Endothelial cell of umbilical vein (primary cell): ENCODE data around the gene TTC33.

Source experiments
- CTCF ChIP-seq, 2 donors: IDR thresholded peaks; 1 replicate in 1 of 2; 2 replicates in 1 of 2; pipeline ENCODE4 v1.5.1; 2011; ENCODE audit warnings: low read length in 2 of 2, mild to moderate bottlenecking in 2 of 2, moderate library complexity in 2 of 2, control low read depth in 1 of 2, inconsistent platforms in 1 of 2, low read depth in 1 of 2; ENCODE audit not compliant: insufficient read depth in 1 of 2; ENCODE audit errors: extremely low read depth in 1 of 2
- EZH2 ChIP-seq: IDR thresholded peaks from 2 replicates; pipeline ENCODE4 v1.6.1; 2012; ENCODE audit warnings: borderline replicate concordance, low read depth, mild to moderate bottlenecking, moderate library complexity, low read length, inconsistent platforms; ENCODE audit not compliant: severe bottlenecking
- MAX ChIP-seq: IDR thresholded peaks from 2 replicates; pipeline ENCODE4 v1.6.1; 2011; ENCODE audit not compliant: insufficient read depth, insufficient read length
- POLR2A ChIP-seq: IDR thresholded peaks from 2 replicates; pipeline ENCODE4 v1.6.1; 2012; ENCODE audit warnings: low read depth, mild to moderate bottlenecking, control low read depth, low read length
- POLR2AphosphoS5 ChIP-seq: IDR thresholded peaks from 2 replicates; pipeline ENCODE4 v1.6.1; 2012; ENCODE audit warnings: low read depth, mild to moderate bottlenecking, control low read depth, low read length, moderate library complexity; ENCODE audit not compliant: insufficient read depth

DNA sequence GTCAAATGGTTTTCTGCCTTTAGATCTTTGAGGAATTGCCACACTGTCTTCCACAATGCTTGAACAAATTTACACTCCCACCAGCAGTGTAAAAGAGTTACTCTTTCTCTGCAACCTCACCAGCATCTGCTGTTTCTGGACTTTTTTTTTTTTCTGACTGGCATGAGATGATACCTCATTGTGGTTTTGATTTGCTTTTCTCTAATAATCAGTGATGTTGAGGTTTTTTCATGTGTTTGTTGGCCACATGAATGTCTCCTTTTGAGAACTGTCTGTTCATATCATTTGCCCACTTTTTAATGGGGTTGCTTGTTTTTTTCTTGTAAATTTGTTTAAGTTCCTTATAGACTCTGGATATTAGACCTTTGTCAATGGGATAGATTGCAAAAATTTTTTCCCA lies 205.3 kb downstream of the TTC33 start:
- TF ChIP-seq EZH2 (no peak), POLR2AphosphoS5 (no peak), MAX (no peak), POLR2A (no peak), CTCF (IDR thresholded peaks at IDR 0.05; ENCODE audit: extremely low read depth in 1 of 2, insufficient read depth in 1 of 2, low read depth in 1 of 2, low read length in 2 of 2) (no peak)
